Left cardiac atrium (tissue), 4 donors: Measurements from ENCODE around the gene DYSF. TPM values are rescaled to one million over a fixed set of nuclear protein-coding genes. Genes with fewer than 3 reads are reported as not detected.

Experiments used
- ATAC-seq, 2 donors: fragments of 200-7000 bp; cut with Tn5 transposase; one replicate each; pipeline ENCODE4 v1.9.1; 2020; ENCODE audit warnings: mild to moderate bottlenecking in 2 of 2, moderate library complexity in 2 of 2
- DNase-seq: peaks from one replicate; pipeline ENCODE4 v3.0.0-alpha.2; 2020
- intact Hi-C, 2 donors: fragments of 100-400 bp; cut with DNase I; formaldehyde crosslinking; loops; one replicate each; pipeline versions ENCODE4 v1.14.1 to v1.15.1; 2022 to 2023
- total RNA-seq, 2 donors: library from RNA; stranded (reverse); fragmentation: NEBNext Ultra II Directional; extraction: Animal tissue kit (Norgen Biotek cat#: 25700); gene quantifications; one replicate each; pipeline ENCODE4 v1.2.1, GENCODE V29; 2021
- donor health status: DM: no; HTN: yes; CAD: no.
- donor health status: DM: no; HTN: yes; CAD: no; lungs with severe emphysema.
- donor health status: DM: yes; HTN: yes; CAD: no.
- donor health status: Dilated cardiomyopathy.

The DYSF gene
- total RNA-seq, 2 donors from 2014 or later: 36.8 to 45.8 TPM

GRCh38 chr2:71611781-71612527, 158.6 kb downstream of the DYSF start:
- no peak for ATAC-seq
- intact Hi-C loops: loop anchor here in 1 of 2 donors (10.0 kb wide), 1 partner anchor 83 kb away; no protein-coding TSS in a partner anchor
- peak; percentile 13 for DNase-seq

DNA sequence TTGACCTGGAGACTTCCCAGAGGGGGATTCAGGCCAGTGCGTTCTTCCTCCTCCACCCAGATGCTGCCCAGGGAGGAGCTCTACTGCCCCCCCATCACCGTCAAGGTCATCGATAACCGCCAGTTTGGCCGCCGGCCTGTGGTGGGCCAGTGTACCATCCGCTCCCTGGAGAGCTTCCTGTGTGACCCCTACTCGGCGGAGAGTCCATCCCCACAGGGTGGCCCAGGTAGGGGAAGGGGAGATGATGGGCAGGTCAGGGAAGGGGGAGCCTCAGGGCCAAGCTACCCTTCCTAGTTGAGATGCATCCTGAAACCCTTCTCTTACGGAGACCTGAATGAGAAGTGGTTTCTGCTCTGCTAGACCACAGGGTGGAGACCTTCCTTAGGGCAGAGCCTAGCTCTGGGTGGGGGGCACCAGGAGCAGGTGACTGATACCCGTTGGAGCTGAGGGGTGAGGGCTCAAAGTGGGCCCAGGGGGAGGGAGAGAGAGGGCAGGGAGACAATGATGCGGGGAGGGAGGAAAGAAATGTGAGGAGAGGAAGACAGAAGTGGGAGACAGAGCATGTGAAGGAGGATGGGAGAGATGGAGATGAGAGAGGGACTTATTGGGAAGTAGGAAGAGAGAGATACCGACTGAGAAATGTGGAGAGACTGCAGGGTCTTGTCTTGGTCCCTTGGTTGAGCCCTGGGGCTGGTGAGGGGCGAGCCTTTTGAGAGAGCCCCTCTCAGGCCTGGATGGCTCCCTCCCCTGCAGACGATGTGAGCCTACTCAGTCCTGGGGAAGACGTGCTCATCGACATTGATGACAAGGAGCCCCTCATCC, 159.4 kb downstream of the DYSF start:
- peak; percentile 11 for DNase-seq
- intact Hi-C loops: loop anchor here in 1 of 2 donors (10.0 kb wide), 1 partner anchor 82 kb away; no protein-coding TSS in a partner anchor
- ATAC-seq: no peak

DNA sequence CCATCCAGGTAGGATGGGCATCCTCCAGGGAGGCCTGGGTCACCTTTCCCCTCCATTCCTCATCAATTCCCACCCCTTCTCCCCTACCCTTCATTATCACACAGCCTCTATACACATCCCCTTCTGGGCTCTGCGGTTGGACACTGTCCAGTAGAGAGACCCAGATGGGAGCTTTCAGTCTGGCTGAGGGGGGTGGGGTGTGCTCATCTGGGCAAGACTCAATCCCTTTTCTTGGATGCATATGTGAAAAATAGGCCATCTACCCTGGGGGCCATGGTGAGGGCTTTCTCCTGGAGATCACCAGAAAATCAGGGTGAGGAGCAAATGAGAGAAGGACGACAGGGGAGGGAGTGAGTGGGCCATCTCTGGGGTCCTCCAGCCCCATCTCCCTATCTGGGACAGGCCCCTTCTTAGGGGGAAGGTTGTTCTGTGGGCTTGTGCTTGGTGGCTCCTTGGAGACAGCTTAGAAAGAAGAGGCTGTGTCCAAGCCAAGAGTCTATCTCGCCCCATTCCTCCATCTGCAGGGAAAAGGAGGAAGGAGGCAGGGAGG, 160.1 kb downstream of the DYSF start:
- DNase-seq (peak; percentile 13), ATAC-seq (no peak)
- intact Hi-C loops: loop anchor here in 1 of 2 donors (10.0 kb wide), 1 partner anchor 81 kb away; no protein-coding TSS in a partner anchor

GRCh38 chr2:71613953-71614925, 160.9 kb downstream of the DYSF start:
- intact Hi-C loops: loop anchor here in 1 of 2 donors (10.0 kb wide), 1 partner anchor 81 kb away; no protein-coding TSS in a partner anchor

DNA sequence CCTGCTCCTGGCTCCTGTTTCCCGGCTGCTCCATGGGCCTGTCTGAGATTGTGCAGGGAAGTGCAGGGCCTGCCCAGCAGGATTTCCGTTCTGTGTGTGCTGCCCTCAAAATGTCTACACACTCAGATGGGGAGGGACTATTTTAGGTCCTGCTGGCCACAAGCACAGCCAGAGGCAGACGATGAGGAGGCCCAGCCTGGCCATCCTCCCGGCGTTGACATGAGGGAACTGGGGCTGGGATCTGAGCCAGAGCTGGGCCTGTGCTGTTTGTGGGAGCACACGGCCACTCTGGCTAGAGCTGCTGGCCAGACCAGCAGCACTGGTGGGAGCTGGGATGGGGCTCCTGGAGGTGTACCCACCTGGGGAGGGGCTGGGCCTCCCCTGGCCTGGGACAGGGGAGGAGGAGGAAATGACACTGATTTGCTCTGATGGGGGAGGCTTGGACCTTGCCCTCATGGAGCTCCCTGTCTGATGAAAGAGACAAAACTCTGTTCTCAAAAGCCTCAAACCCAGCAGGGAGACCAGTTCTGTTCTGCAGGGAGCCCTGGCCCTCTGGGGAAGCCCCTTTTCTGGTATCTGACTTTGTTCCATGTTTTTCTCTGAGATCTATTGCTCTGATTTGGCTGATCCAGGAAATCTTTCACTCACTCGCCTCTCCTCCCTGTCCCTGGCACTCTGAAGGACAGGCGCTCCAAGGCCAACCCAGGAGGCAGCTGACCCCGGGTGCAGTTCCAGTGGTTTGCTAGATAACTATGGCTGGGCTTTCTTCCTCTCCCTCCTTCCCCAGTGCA, 161.8 kb downstream of the DYSF start:
- ATAC-seq: peak; percentile 90 to 92
- peak; percentile 92 for DNase-seq
- intact Hi-C loops: loop anchor here (5.0 to 10.0 kb wide), 2 partner anchors 80 to 182 kb away; no protein-coding TSS in a partner anchor

More at GRCh38 chr2:71613953-71614925, 160.9 kb downstream of the DYSF start:
- DNase-seq (peak; percentile 20), ATAC-seq (no peak)

- intact Hi-C loops: loop anchor here (5.0 to 10.0 kb wide), 2 partner anchors 79 to 181 kb away; no protein-coding TSS in a partner anchor
- no peak for ATAC-seq
- DNase-seq: peak; percentile 14
Observed at GRCh38 chr2:71615767-71616730, 162.7 kb downstream of the DYSF start.

DNA sequence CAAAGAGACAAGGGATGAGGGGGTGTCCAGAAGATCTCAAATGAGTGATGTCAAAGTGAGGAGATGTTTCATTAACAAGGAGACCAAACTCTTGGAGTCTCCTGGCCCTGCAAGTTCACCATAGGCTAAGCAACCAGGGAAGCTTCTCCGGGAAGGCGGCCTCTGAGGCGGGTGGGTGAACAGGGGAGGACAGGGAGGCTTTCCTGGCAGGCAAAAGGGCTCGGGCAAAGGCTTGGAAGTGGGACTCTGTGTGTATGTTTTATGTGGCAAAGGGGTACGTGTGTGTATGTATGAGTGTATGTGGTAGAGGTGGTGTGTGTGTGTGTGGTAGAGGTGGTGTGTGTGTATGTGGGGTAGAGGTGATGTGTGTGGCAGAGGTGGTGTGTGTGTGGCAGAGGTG, 163.9 kb downstream of the DYSF start:
- DNase-seq (no peak), ATAC-seq (no peak)
- intact Hi-C loops: loop anchor here (5.0 to 10.0 kb wide), 2 partner anchors 78 to 180 kb away; no protein-coding TSS in a partner anchor

DNA sequence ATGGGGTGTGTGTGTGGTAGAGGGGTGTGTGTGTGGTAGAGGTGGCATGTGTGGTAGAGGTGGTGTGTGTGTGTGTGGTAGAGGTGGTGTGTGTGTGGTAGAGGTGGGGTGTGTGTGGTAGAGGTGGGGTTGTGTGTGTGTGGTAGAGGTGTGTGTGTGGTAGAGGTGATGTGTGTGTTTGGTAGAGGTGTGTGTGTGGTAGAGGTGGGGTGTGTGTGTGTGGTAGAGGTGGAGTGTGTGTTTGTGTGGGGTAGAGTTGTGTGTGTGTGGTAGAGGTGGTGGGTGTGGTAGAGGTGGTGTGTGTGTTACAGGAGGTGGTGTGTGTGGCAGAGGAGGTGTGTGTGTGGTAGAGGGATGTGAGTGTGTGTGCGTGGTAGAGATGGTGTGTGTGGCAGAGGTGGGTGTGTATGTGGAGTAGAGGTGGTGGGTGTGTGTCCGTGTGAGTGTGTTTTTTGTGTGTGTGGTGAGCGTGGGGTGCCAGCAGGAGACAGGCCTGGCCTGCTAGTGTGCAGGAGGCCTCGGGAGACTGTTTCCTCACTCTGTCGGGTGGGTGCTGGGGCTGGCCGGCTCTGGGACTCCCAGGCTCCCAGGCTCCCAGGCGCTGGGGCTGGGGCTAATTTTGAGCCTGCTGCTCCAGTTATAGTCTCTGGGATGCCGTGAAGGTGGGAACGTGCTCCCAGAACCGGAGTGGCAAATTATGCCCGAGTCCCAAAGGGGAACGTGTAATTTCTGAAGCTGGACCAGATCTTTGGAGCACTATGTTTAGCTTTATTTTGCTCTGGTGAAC, 165.2 kb downstream of the DYSF start:
- no peak for DNase-seq

DNA sequence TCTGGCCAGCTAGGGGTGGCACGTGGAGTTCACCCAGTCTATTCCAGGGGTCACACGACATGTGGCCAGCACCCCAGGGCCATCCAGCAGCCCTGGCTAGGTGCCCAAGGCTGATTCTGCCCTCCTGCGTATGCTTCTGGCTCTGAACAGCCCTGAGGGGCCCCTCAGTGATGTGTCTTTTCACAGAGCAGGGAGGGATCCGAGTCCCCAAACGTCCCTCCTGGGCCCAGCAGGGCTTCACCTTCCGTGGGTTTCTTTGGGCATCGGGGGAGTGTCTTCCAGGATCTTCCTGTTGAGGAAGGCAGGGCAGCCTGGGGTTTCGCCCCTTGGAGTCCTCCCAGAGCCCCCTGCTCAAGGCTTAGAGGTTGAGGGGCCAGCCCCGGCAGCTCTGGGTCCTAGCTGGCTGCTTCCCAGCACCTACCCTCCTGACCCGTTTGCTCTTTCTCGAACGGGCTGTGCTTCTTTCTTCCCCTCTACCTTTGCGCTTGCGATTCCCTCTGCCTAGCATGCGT, 165.9 kb downstream of the DYSF start:
- DNase-seq: no peak
- ATAC-seq: no peak
- intact Hi-C loops: loop anchor here (5.0 to 10.0 kb wide), 2 partner anchors 76 to 178 kb away; no protein-coding TSS in a partner anchor

More for the DNA sequence above, 165.2 kb downstream of the DYSF start:
- intact Hi-C loops: loop anchor here (5.0 to 10.0 kb wide), 2 partner anchors 76 to 179 kb away; no protein-coding TSS in a partner anchor
- ATAC-seq: peak in 1 of 2 donors; percentile 14

DNA sequence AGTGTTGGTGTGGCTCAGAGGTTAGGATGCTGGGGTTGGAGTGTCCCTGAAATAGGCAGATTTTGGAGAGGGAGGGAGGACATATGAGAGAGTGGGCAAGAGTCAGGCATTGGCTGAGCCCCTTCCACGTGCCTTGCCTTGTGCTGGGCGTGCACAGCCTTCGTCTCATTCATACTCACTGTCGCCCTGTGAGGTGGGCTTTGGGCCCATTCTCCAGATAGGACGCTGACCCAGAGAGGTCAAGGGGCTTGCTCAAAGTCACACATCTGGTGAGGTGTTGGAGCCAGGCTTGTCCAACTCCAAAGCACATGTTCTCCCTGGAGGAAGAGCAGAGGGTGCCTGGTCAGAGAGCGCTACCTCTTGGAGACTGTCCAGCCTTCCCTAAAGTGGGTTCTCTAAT, 166.8 kb downstream of the DYSF start:
- intact Hi-C loops: no loop called here
- DNase-seq (no peak), ATAC-seq (no peak)

- no peak for DNase-seq
- no peak for ATAC-seq
- intact Hi-C loops: no loop called here
Observed at GRCh38 chr2:71620851-71621251, 167.5 kb downstream of the DYSF start.

GRCh38 chr2:71629273-71629672, 175.9 kb downstream of the DYSF start:
- intact Hi-C loops: no loop called here
- DNase-seq (no peak), ATAC-seq (no peak)

- ATAC-seq (no peak), DNase-seq (no peak)
- intact Hi-C loops: no loop called here
Observed at GRCh38 chr2:71629771-71630453, 176.6 kb downstream of the DYSF start.

DNA sequence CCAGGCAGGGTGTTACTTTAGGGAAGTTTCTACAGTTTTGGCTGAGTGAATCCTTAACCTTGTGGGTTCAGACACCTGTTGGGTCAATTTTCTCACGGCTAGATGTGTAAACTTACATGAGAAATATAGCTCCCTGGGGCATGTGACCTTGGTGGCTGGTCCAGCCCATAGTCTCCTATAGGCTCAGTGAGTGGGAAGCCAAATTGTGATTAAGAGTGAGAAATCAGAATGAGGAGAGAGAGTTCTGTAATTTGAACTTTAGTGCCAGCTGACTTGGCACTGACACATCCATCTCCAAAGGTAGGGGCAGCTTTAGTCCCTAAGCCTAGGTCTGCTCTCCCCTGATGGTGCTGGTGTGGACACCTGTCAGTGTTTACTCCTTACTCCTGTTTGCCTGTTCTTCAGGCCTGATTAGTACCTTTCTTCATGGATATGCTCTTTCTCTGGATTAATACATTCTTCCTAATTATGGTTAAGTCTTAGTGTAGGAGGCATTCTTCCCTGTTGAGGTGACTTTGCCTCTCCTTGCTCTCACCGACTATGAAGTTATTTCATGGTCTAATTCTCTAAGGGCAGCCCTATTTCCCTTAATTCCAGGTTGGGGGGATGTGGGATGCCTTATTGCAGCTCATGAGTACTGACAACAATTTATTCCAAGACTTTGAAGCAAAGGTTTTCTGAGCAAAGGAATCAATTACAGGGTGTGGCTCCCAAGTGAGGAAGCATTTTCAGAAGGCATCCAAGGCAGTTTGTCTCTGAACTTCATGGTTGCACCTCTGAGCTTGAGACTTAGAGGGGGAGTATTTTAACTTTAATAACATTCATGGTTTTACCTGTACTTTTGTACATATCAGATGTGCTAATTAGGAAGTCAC, 177.3 kb downstream of the DYSF start:
- ATAC-seq (no peak), DNase-seq (no peak)
- intact Hi-C loops: no loop called here
